Mucosa of descending colon (tissue), 3 donors: ENCODE measurements around the gene CACNA1C. TPM values are rescaled to one million over a fixed set of nuclear protein-coding genes. Genes with fewer than 3 reads are reported as not detected.

ENCODE experiments used
- ATAC-seq: fragments of 200-7000 bp; cut with Tn5 transposase; one replicate; pipeline ENCODE4 v1.9.1; 2020; ENCODE audit warnings: mild to moderate bottlenecking, moderate library complexity
- DNase-seq, 3 donors: peaks; one replicate each; pipeline ENCODE4 v3.0.0-alpha.2; 2020
- H3K36me3 ChIP-seq: fragments of 200-600 bp; one replicate; pipeline ENCODE4 v1.8.0; 2021; ENCODE audit warnings: low read depth, mild to moderate bottlenecking
- H3K4me1 ChIP-seq: fragments of 200-600 bp; one replicate; pipeline ENCODE4 v1.8.0; 2021; ENCODE audit warnings: low read depth, mild to moderate bottlenecking
- H3K4me3 ChIP-seq: fragments of 200-600 bp; one replicate; pipeline ENCODE4 v1.8.0; 2021; ENCODE audit warnings: mild to moderate bottlenecking
- H3K9me3 ChIP-seq: fragments of 200-600 bp; one replicate; pipeline ENCODE4 v1.8.0; 2021; ENCODE audit warnings: mild to moderate bottlenecking
- intact Hi-C, 2 donors: fragments of 100-400 bp; cut with DNase I in 1 of 2; cut with micrococcal nuclease in 1 of 2; formaldehyde crosslinking; loops; one replicate each; pipeline versions ENCODE4 v1.11.0 to v1.11.1; 2022; cut with DNase I, micrococcal nuclease
- total RNA-seq, 3 donors: library from RNA; stranded (reverse); fragmentation: NEBNext Ultra II Directional in 2 of 3; extraction: Animal tissue kit (Norgen Biotek cat#: 25700) in 2 of 3; gene quantifications; one replicate each; pipeline versions ENCODE4 v1.2.1 to v1.2.4, GENCODE V29; 2021 to 2023
- TF ChIP-seq, protein P1 (sequence below): fragments of 200-600 bp; IDR thresholded peaks from one replicate; pipeline ENCODE4 v1.8.0; 2022; ENCODE audit warnings: antibody characterized with exemption, mild to moderate bottlenecking
- donor health status: DM: no; HTN: no; CAD: no; lungs with moderate emphysema.
- donor health status: DM: no; HTN: no; CAD: no.
- donor health status: DM: no; HTN: yes; CAD: no.

Gene CACNA1C
- total RNA-seq, 3 donors from 2014 or later = 5.5 to 89.4 (median 9.2) TPM

DNA sequence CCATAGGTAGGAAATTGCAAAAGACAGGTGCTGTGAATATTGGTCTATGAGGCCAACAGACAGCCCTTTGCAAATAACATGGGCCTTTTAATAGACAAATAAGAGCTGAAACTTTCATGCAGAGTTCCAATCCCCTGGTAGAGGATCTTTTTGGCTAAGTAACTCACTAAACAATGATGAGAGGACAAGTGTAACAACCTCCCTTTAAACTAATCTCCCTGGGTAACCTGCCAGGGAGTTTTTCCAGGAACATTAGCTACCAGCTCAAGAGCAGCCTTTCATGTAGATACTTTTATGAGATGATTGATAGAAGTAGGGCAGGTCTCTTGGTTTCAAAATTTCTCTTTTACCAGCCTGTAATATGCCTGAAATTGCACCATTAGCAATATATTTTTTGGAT, 13.8 kb upstream of the CACNA1C start:
- intact Hi-C loops = loop anchor here (10.0 kb wide), 1 partner anchor 244 kb away; no protein-coding TSS in a partner anchor
- TF ChIP-seq, protein P1, sequence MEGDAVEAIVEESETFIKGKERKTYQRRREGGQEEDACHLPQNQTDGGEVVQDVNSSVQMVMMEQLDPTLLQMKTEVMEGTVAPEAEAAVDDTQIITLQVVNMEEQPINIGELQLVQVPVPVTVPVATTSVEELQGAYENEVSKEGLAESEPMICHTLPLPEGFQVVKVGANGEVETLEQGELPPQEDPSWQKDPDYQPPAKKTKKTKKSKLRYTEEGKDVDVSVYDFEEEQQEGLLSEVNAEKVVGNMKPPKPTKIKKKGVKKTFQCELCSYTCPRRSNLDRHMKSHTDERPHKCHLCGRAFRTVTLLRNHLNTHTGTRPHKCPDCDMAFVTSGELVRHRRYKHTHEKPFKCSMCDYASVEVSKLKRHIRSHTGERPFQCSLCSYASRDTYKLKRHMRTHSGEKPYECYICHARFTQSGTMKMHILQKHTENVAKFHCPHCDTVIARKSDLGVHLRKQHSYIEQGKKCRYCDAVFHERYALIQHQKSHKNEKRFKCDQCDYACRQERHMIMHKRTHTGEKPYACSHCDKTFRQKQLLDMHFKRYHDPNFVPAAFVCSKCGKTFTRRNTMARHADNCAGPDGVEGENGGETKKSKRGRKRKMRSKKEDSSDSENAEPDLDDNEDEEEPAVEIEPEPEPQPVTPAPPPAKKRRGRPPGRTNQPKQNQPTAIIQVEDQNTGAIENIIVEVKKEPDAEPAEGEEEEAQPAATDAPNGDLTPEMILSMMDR = no peak
- ATAC-seq (no peak), DNase-seq (no peak)
- no peak overlapping the region for H3K4me3 ChIP-seq
- H3K36me3 ChIP-seq = no peaks in the 10 kb centered on the region
- H3K4me1 ChIP-seq = peaks cover 7% of the 10 kb centered on the region
- H3K9me3 ChIP-seq = no peaks in the 10 kb centered on the region

DNA sequence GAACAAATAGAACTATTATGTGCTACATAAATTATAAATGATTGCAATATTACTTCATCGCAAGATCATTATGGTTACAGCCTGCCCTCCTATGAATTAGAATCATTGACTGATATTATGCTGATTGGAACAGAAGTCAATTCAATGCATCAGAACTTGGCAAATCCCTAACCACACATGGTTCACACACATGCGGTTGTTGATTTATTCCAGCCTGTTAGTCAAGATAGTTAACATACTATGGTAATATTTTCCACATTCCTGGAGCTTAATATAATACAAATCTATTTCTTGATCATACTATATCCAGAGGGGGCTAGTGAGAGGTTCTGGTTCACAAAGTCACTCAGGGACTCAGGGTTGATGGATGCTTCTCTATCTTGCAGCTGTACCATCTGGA, 9.7 kb upstream of the CACNA1C start:
- TF ChIP-seq, protein P1 = no peak
- intact Hi-C loops = no loop called here
- ATAC-seq (no peak), DNase-seq (no peak)
- no peaks in the 10 kb centered on the region for H3K9me3 ChIP-seq
- H3K36me3 ChIP-seq = no peaks in the 10 kb centered on the region
- H3K4me1 ChIP-seq = no peaks in the 10 kb centered on the region
- H3K4me3 ChIP-seq = no peak overlapping the region

DNA sequence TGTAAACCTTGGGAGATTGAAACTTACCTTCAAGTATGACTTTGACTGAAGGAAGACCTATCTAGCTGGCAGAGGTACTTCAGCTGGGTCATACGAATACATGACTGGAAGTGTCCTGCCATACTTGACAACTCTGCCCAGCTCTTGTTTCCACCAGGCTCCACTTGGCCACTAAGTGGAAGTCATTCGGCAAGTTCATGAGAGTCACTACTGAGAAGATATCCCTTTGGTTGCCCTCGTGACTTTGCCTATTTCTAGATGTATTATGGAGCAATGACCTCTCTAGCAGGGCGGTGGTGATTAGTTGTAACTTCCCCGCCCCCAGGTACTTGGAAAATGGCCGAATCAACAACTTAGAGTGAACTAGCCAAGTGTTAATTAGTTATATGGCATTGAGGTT, 8.6 kb upstream of the CACNA1C start:
- Histone ChIP-seq H3K4me3 (no peak overlapping the region), H3K36me3 (no peaks in the 10 kb centered on the region), H3K4me1 (no peaks in the 10 kb centered on the region), H3K9me3 (no peaks in the 10 kb centered on the region)
- TF ChIP-seq, protein P1 = no peak
- DNase-seq (no peak), ATAC-seq (no peak)
- intact Hi-C loops = no loop called here

DNA sequence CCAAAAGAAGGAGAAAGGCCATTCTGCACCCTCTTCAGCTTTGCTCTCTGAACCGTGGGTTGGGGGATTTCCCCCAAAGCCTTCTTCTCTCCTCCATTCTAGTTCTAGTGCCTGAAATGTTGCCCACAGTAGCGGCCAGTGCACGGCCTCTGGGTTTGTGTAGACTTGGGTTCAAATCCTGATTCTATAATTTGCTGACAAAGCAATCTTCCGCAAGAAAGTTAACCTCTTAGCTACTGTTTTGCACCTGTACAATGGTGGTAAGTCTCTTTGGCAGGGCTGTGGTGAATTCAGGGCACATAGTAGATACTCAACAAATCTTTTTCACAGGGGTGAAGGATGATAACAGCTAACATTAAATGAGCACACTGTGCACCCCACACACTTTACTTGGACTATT, 5.8 kb upstream of the CACNA1C start:
- Histone ChIP-seq H3K9me3 (no peaks in the 10 kb centered on the region), H3K4me3 (no peak overlapping the region), H3K36me3 (no peaks in the 10 kb centered on the region), H3K4me1 (peaks cover 3% of the 10 kb centered on the region)
- intact Hi-C loops = no loop called here
- ATAC-seq = no peak
- TF ChIP-seq, protein P1 = no peak
- no peak for DNase-seq

DNA sequence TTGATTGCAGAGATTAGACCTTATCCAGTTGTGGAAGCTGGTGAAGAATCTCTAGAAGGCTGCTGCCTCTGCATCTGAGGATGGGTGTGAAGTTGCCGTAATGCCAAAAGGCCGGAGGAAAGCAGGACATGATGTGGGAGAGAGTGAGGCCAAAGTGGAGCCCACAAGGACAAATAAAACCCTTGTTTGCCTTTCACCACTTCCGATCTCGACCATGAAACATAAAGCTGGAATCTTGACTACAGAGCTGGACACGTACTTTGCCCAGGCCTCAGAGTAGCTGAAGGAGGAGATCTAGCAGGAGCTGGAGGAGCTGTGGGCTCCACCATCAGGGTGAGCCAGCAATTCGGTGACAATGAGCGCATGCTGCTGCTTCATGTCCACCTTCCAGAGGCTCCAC, 5.0 kb upstream of the CACNA1C start:
- no peak for ATAC-seq
- TF ChIP-seq, protein P1 = no peak
- intact Hi-C loops = no loop called here

More for the DNA sequence above, 5.0 kb upstream of the CACNA1C start:
- DNase-seq = no peak
- Histone ChIP-seq H3K36me3 (no peaks in the 10 kb centered on the region), H3K4me1 (peaks cover 3% of the 10 kb centered on the region), H3K4me3 (no peak overlapping the region), H3K9me3 (no peaks in the 10 kb centered on the region)
